Ovary (tissue), 3 donors: ENCODE measurements around the gene OLFM1.

Experiments used
- EP300 ChIP-seq: sonication (generic); formaldehyde crosslinking; IDR thresholded peaks from one replicate; pipeline ENCODE4 v1.6.1; 2017; ENCODE audit warnings: antibody characterized with exemption
- POLR2A ChIP-seq: fragments of 450-650 bp; IDR thresholded peaks from one replicate; pipeline ENCODE4 v1.6.1; 2017; ENCODE audit warnings: antibody characterized with exemption, mild to moderate bottlenecking, moderate library complexity
- TF ChIP-seq, protein P1 (sequence below), 3 donors: fragments of 450-650 bp in 2 of 3; fragments of 200-600 bp in 1 of 3; IDR thresholded peaks; one replicate each; pipeline versions ENCODE4 v1.5.1 to v1.8.0; 2016 to 2022; ENCODE audit warnings: antibody characterized with exemption in 3 of 3, mild to moderate bottlenecking in 1 of 3
- donor health status: DM: no; HTN: no; CAD: no.

- TF ChIP-seq EP300 (no peak), POLR2A (no peak)
- TF ChIP-seq, protein P1, sequence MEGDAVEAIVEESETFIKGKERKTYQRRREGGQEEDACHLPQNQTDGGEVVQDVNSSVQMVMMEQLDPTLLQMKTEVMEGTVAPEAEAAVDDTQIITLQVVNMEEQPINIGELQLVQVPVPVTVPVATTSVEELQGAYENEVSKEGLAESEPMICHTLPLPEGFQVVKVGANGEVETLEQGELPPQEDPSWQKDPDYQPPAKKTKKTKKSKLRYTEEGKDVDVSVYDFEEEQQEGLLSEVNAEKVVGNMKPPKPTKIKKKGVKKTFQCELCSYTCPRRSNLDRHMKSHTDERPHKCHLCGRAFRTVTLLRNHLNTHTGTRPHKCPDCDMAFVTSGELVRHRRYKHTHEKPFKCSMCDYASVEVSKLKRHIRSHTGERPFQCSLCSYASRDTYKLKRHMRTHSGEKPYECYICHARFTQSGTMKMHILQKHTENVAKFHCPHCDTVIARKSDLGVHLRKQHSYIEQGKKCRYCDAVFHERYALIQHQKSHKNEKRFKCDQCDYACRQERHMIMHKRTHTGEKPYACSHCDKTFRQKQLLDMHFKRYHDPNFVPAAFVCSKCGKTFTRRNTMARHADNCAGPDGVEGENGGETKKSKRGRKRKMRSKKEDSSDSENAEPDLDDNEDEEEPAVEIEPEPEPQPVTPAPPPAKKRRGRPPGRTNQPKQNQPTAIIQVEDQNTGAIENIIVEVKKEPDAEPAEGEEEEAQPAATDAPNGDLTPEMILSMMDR (IDR thresholded peaks at IDR 0.05): no peak
Observed at GRCh38 chr9:135134268-135135022, 47.0 kb downstream of the OLFM1 start.
